Keratinocyte (primary cell): Measurements from ENCODE around the gene AMMECR1L. TPM values are rescaled to one million over a fixed set of nuclear protein-coding genes. Genes with fewer than 3 reads are reported as not detected.

ENCODE experiments used
- DNase-seq: peaks from one replicate; pipeline ENCODE4 v3.0.0-alpha.2; 2011; ENCODE audit warnings: low read depth, missing footprints, low spot score
- FAIRE-seq: peaks from 2 replicates; lab custom pipeline; 2011; peaks lifted over from hg19 to GRCh38; lab: Jason Lieb, UNC
- H2AFZ ChIP-seq: 2 replicates; pipeline ENCODE4 v1.6.0; 2012; ENCODE audit warnings: low read length, control low read depth, inconsistent platforms; ENCODE audit not compliant: control insufficient read depth
- H3K27ac ChIP-seq: 2 replicates; pipeline ENCODE4 v1.5.1; 2011; ENCODE audit warnings: low read length; ENCODE audit not compliant: control insufficient read depth, insufficient read depth
- H3K27me3 ChIP-seq: 3 replicates; pipeline ENCODE4 v1.6.0; 2011; ENCODE audit warnings: low read length; ENCODE audit not compliant: control insufficient read depth, insufficient read depth; ENCODE audit errors: extremely low read depth
- H3K36me3 ChIP-seq, 2 experiments: 2 replicates in 1 of 2; 3 replicates in 1 of 2; pipeline ENCODE4 v1.5.1; 2011; ENCODE audit warnings: low read length in 2 of 2, mild to moderate bottlenecking in 1 of 2; ENCODE audit not compliant: control insufficient read depth in 2 of 2, insufficient read depth in 2 of 2; ENCODE audit errors: extremely low read depth in 1 of 2
- H3K4me1 ChIP-seq: 3 replicates; pipeline ENCODE4 v1.5.1; 2011; ENCODE audit warnings: low read length; ENCODE audit not compliant: control insufficient read depth, insufficient read depth; ENCODE audit errors: extremely low read depth
- H3K4me2 ChIP-seq: 3 replicates; pipeline ENCODE4 v1.6.0; 2011; ENCODE audit warnings: low read depth, low read length; ENCODE audit not compliant: control insufficient read depth, insufficient read depth; ENCODE audit errors: extremely low read depth
- H3K4me3 ChIP-seq, 3 experiments: fragments of 200-600 bp in 1 of 3; sonication (generic) in 1 of 3; 2 replicates in 2 of 3; 3 replicates in 1 of 3; pipeline ENCODE4 v1.5.1; 2011 to 2016; ENCODE audit warnings: low read length in 3 of 3, mild to moderate bottlenecking in 3 of 3, control low read depth in 2 of 3, inconsistent platforms in 1 of 3, low read depth in 1 of 3, mixed read lengths in 1 of 3, mixed run types in 1 of 3, moderate library complexity in 1 of 3; ENCODE audit not compliant: control insufficient read depth in 2 of 3, insufficient read depth in 2 of 3; ENCODE audit errors: extremely low read depth in 1 of 3
- H3K79me2 ChIP-seq: 2 replicates; pipeline ENCODE4 v1.6.0; 2012; ENCODE audit warnings: low read length; ENCODE audit not compliant: control insufficient read depth, insufficient read depth
- H3K9ac ChIP-seq: 3 replicates; pipeline ENCODE4 v1.6.0; 2011; ENCODE audit warnings: low read length; ENCODE audit not compliant: control insufficient read depth, insufficient read depth; ENCODE audit errors: extremely low read depth
- H3K9me1 ChIP-seq: 3 replicates; pipeline ENCODE4 v1.6.0; 2011; ENCODE audit warnings: low read length; ENCODE audit not compliant: control insufficient read depth, insufficient read depth; ENCODE audit errors: extremely low read depth
- H3K9me3 ChIP-seq: 2 replicates; pipeline ENCODE4 v1.5.1; 2012; ENCODE audit warnings: low read depth, low read length; ENCODE audit not compliant: control insufficient read depth
- H4K20me1 ChIP-seq: 3 replicates; pipeline ENCODE4 v1.6.0; 2011; ENCODE audit warnings: low read length; ENCODE audit not compliant: control insufficient read depth, insufficient read depth; ENCODE audit errors: extremely low read depth
- EZH2 ChIP-seq: IDR thresholded peaks from one replicate; pipeline ENCODE4 v1.6.1; 2012; ENCODE audit warnings: inconsistent platforms, mild to moderate bottlenecking, low read length, moderate library complexity
- dilution Hi-C: fragments of 300-500 bp; cut with MboI; formaldehyde crosslinking; loops from one replicate; pipeline ENCODE4 v1.7.0; 2020; ENCODE audit warnings: low sequenced_read_pairs; ENCODE audit not compliant: extremely low pct_ligation_motif_present
- polyA plus RNA-seq, 5 experiments: library from polyadenylated mRNA; depleted of rRNA in 3 of 5; stranded (reverse) in 3 of 5; stranded (forward) in 1 of 5; unstranded in 1 of 5; fragments of >200 nt; gene quantifications; 1 replicate in 1 of 5; 2 replicates in 3 of 5; 3 replicates in 1 of 5; pipeline versions ENCODE4 v1.2.1 to v1.2.3, GENCODE V29; 2011 to 2012; ENCODE audit warnings: missing spikeins in 2 of 5, low read depth in 1 of 5, low replicate concordance in 1 of 5
- TF ChIP-seq, protein P1 (sequence below), 3 experiments: IDR thresholded peaks in 1 of 3; conservative IDR thresholded peaks in 1 of 3; optimal IDR thresholded peaks in 1 of 3; 2 replicates in 2 of 3; 3 replicates in 1 of 3; pipeline versions ENCODE3 to v1.5.1; 2011; ENCODE audit warnings: low read length in 3 of 3, mild to moderate bottlenecking in 3 of 3, moderate library complexity in 2 of 3, control low read depth in 1 of 3, inconsistent platforms in 1 of 3; ENCODE audit not compliant: insufficient read depth in 2 of 3; ENCODE audit errors: extremely low read depth in 1 of 3

Gene AMMECR1L
- polyA plus RNA-seq, 1 donor (not counting 4 experiments of a cell fraction or from before 2014, with no cell fraction given) = 16.8 TPM

DNA sequence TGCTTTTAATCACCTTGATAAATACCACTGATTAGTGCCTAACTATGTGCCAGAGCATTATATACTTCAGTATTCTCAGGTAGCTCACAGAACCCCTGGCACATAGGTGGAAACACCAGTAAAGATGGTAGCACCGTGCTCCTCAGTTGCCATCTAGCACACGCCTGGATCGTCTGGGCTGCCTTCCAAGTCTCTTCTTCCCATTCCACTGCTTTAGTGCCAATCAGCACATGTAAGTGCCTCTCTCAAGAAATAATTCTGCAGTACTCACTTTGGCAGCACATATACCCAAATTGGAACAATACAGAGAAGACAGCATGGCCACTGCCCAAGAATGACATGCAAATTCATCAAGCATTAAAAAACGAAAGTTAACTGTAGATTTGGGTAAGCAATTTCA is 40.8 kb downstream of the AMMECR1L start:
- TF ChIP-seq, protein P1, sequence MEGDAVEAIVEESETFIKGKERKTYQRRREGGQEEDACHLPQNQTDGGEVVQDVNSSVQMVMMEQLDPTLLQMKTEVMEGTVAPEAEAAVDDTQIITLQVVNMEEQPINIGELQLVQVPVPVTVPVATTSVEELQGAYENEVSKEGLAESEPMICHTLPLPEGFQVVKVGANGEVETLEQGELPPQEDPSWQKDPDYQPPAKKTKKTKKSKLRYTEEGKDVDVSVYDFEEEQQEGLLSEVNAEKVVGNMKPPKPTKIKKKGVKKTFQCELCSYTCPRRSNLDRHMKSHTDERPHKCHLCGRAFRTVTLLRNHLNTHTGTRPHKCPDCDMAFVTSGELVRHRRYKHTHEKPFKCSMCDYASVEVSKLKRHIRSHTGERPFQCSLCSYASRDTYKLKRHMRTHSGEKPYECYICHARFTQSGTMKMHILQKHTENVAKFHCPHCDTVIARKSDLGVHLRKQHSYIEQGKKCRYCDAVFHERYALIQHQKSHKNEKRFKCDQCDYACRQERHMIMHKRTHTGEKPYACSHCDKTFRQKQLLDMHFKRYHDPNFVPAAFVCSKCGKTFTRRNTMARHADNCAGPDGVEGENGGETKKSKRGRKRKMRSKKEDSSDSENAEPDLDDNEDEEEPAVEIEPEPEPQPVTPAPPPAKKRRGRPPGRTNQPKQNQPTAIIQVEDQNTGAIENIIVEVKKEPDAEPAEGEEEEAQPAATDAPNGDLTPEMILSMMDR (optimal IDR thresholded peaks at IDR 0.05 in 1 of 3, IDR thresholded peaks at IDR 0.05 in 1 of 3, conservative IDR thresholded peaks at IDR 0.05 in 1 of 3; ENCODE audit: extremely low read depth in 1 of 3, insufficient read depth in 2 of 3, low read length in 3 of 3) = no peak
- TF ChIP-seq EZH2 = no peak
- Histone ChIP-seq H3K9me1 (no peaks in the 10 kb centered on the region), H3K79me2 (no peaks in the 10 kb centered on the region), H3K4me1 (no peaks in the 10 kb centered on the region), H3K36me3 (peaks cover 7 to 11% of the 10 kb centered on the region in 2 experiments), H2AFZ (no peak overlapping the region), H3K9me3 (no peaks in the 10 kb centered on the region), H3K27ac (no peak overlapping the region), H3K4me2 (no peak overlapping the region), H3K9ac (no peak overlapping the region), H4K20me1 (no peaks in the 10 kb centered on the region), H3K27me3 (no peaks in the 10 kb centered on the region), H3K4me3 (no peak overlapping the region)
- DNase-seq = no peak
- dilution Hi-C loops = no loop called here
- no peak for FAIRE-seq

DNA sequence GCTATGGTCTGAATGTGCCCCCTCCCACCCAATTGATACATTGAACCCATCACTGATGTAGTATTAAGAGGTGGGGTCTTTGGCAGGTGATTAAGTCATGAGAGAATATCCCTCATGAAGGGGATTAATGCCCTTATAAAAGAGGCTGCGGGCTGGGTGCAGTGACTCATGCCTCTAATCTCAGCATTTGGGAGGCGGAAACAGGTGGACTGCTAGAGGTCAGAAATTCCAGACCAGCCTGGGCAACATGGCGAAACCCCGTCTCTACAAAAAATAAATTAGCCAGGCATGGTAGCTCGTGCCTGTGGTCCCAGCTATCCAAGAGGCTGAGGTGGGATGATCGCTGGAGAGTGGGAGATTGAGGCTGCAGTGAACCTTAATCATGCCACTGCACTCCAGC is 42.1 kb downstream of the AMMECR1L start:
- TF ChIP-seq, protein P1 (optimal IDR thresholded peaks at IDR 0.05 in 1 of 3, IDR thresholded peaks at IDR 0.05 in 1 of 3, conservative IDR thresholded peaks at IDR 0.05 in 1 of 3; ENCODE audit: extremely low read depth in 1 of 3, insufficient read depth in 2 of 3, low read length in 3 of 3) = no peak
- TF ChIP-seq EZH2 = no peak
- dilution Hi-C loops = no loop called here

More for the DNA sequence above, 42.1 kb downstream of the AMMECR1L start:
- Histone ChIP-seq H2AFZ (no peak overlapping the region), H3K9ac (no peak overlapping the region), H3K4me3 (no peak overlapping the region), H4K20me1 (no peaks in the 10 kb centered on the region), H3K9me1 (no peaks in the 10 kb centered on the region), H3K27me3 (no peaks in the 10 kb centered on the region), H3K4me1 (no peaks in the 10 kb centered on the region), H3K27ac (no peak overlapping the region), H3K79me2 (no peaks in the 10 kb centered on the region), H3K36me3 (peaks cover 7 to 11% of the 10 kb centered on the region in 2 experiments), H3K9me3 (no peaks in the 10 kb centered on the region), H3K4me2 (no peak overlapping the region)
- DNase-seq (no peak), FAIRE-seq (no peak)
